Frontal cortex (tissue), 4 donors: Measurements from ENCODE around the gene STK26. TPM values are rescaled to one million over a fixed set of nuclear protein-coding genes. Genes with fewer than 3 reads are reported as not detected.
"Not testable (repeated sequence)": the region's sequence is repeated elsewhere in the genome, so short reads cannot be mapped to it uniquely, and the experiment has no call there.

Source experiments
- DNase-seq, 2 donors: peaks; one replicate each; pipeline ENCODE4 v3.0.0; 2012; ENCODE audit warnings: low spot score in 2 of 2
- FAIRE-seq: peaks from 2 replicates; lab custom pipeline; 2012; peaks lifted over from hg19 to GRCh38; lab: Jason Lieb, UNC
- total RNA-seq: library from RNA; depleted of rRNA; stranded (reverse); fragments of >200 nt; gene quantifications from one replicate; pipeline ENCODE4 v1.2.3, GENCODE V29; 2014
- donor health status: control.
- donor health status: control.
- donor health status: control.

Gene STK26
- total RNA-seq, 1 donor from 2014 or later = 0.82 TPM

DNA sequence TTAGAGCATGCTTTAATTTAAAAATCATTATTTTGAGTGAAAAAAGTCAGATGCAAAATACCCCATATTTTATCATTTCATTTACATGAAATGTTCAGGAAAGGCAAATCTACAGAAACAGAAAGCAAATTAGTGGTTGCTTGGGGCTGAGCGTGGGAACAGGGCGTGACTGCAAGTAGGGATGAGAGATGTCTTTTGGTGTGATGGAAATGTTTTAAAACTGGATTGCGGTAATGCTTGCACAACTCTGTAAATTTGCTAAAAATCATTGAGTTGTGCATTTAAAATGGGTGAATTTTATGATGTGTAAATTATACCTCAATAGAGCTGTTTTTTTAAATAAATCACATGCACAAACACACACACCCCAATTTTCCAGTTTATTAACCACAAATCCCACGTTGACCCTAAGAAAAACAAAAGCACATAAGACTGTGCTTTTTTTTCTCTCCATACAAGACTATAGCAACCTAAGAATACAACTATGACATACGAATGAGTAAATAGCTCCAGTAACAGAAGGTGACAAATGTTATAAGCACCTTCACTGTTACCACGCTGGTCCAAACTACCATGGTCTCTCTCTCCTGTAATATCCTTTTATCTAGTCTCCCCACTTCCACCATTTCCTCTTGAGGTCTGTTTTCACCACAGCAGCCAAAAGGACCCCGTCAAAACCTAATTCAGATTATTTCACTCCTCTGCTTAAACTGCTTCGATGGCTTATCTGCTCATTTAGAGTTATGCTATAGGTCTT is 67.5 kb downstream of the STK26 start:
- FAIRE-seq (no peak), DNase-seq (no peak)

DNA sequence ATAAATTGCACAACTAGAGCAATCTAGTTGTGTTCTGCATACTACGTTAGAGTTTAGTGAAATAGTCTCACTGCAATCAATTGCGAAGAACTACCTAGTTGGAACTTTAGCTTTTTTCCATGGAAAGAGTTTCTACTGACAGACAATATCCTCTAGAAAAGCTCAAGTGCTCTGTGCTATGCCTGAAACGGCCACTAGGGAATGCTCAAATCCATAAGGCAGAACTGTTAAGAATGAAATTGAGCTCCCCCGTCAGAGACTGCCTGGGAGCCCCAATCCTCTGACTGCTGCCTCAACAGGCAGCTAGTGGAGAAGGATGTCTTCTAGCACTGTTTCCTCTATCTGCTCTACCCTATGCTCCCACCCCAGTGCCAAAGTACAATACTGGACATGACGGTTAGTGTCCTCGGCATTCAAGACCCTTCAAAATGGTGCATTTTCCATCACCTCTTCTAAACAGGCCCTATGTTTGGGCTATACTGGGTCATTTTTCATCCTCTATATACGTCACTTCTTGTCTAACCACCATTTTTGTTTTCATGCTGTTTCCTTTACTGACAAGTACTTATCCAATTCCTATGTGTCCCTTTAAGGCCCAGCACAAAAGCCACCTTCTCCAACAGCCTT is 69.5 kb downstream of the STK26 start:
- DNase-seq (peak; percentile 4), FAIRE-seq (no peak)

DNA sequence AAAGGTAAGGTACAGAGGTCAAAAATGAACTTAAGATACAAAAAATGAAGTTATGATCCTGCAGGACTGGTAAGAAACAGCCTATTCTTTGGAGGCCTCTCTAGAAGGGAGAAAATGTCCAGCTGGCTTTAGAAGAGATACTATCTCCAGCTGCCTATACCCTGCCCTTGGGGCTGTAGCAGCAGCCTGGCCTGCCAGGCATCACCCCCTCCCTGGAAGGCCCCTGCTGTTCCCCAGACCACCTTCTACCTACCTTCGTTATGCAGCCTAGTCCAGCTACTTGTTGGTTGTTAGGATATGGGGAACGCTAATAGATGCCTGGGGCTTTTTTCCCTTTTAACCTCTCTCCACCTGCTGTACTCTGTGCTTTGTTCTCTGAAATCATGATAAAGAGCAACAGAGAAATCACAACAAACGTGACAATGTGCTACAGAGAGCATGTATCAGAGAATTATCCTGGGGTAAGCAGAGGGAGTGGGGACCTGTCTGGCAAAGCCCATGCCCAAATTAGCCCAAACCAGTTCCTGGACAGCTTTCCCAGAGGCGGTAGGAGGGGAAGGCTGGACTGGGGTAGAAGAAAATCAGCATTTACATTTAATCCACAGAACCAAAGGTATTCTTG is 70.2 kb downstream of the STK26 start:
- no peak for FAIRE-seq
- DNase-seq = no peak

DNA sequence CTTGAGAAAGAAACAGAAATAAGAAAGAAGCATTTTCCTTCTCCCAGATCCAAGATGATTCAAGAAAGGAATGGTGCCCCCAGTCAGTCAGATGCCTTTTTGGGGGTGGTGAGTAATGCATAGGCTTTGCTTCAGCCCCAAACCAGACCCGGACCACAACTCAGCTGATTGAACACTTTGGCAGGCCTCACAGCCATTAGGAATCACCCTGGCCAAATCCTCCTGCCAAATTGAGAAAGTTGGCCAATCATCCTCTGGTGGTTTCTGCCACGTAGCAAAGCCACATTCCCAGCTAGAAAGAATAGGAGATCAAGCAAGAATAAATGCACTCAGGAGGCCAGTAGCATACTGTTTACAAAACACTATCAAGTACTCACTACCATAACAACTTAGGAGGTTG is 71.1 kb downstream of the STK26 start:
- FAIRE-seq = no peak
- no peak for DNase-seq

DNA sequence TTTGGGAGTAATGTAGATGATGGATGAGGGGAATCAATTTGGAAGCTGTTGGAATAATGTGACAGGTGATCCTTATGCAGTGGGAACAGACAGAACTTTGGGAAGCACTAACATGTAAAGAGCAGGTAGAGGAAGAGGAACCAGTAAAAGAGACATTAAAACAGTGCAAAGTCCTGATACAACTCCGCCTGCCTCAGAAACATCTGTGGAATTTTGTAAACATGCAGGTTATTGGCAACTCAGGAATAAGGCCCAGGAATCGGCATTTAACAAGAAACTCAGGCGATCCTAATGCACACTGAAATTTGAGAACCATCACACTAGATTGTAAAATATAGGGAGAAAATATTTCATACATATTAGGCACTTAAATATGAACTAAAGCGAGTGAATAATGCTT is 75.6 kb downstream of the STK26 start:
- FAIRE-seq, DNase-seq: not testable (repeated sequence)

DNA sequence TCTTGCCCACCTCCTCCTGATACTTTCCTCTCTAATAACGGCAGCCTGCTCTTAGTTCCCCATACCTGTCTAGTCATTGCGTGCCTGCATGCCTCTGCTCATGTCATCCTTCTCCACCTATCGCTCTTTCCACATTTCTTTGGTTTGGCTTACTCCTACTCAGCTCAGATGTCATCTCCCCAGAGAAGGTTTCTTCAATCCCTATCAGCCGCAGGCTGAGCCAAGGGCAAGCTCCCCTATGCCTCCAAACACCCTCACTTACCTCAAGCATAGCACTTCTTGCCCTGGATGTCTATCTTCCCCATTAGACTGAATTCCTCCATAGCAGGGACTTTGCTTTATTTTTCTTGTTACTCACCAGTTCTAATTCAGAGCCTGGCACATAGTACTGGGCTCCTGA is 78.1 kb downstream of the STK26 start:
- FAIRE-seq (no peak), DNase-seq (no peak)

DNA sequence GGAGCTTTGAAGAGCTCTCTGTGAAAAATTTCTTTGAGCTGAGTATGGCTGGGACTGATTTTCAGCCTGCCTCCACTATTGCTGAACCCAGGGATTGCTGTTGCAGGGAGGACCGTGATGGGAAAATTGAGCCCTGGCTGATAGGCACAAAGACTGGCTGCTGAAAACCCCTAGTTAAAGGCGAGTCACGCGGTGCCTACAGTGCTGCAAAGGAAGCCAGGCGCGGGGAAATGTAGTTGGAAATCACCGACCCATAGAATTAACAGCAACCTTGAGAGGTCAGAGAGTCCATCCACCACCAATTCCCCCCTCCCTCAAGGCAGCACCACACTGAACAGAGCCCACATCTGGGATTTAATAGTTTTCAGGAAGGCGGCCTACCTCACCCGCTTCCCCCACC is 78.7 kb downstream of the STK26 start:
- no peak for FAIRE-seq
- no peak for DNase-seq

DNA sequence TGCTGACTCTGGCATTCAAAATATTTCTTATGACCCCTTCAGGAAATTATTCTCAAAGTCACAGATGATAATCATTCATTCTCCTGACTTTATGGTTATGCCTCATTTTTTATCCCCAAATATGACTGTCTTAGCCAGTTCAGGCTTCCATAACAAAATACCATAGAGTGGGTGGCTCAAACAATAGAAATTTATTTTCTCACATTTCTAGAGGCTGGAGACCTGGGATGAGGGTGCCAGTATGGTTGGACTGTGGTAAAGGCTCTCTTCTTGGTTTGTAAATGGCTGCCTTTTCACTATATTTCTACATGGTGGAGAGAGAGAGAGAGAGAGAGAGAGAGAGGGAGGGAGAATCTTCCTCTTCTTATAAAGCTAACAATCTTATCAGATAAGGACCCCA is 84.2 kb downstream of the STK26 start:
- DNase-seq (no peak), FAIRE-seq (no peak)

DNA sequence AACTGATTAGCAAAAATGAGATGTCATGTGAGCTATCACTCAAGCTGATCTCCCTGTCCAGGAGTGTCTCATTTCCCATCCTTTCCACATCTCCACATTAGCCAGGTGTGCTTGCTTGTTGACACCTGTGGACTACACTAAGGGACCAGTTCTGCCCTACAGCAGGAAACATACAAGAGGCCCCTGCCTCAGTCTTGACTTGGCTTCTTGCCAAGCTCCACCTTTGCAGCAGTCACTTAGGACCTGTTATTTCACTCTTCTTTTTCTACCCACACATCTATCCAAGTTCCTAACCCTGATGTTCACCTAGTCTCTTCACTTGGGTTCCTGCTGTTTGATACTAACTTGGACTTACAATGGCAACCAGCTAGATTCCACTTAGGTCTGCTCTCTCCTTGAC is 91.5 kb downstream of the STK26 start:
- DNase-seq (no peak), FAIRE-seq (no peak)

DNA sequence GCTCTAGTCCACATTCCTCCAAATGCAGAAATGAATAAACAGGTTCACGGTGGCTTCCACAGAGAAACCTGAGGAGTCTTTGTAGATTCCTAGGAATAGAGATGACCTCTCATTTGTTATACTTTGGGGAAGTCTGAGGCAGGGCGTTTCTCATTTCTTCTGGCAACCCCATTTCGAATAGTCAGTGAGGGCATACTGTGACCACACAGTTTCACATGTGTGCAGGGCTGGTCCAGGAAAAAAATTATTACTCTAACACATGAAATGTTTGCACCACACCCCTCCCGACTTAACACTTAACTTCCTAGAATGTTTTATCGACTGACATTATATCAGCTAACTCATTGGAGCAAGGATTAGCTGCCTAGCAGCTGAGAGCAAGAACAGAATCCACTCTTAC is 92.7 kb downstream of the STK26 start:
- DNase-seq = no peak
- no peak for FAIRE-seq

DNA sequence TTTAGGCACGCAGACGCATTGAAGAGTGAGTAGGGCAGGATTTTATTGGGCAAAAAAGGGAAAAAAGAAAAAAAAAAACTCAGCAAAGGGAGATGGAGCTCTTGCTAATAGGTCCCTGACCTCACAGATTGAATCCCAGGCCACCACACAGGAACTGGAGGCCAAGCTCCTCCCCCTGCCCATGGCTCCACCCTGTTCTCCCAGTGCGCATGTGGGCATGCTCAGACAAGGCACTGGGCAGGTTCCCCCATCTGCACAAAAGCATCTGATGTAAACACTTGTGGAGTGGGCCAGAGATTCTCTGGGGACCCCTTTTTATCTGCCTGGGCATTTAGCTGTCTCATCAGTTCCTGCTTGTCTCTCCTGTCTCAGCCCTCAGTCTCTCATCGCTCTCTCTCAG is 95.3 kb downstream of the STK26 start:
- no peak for DNase-seq
- no peak for FAIRE-seq

DNA sequence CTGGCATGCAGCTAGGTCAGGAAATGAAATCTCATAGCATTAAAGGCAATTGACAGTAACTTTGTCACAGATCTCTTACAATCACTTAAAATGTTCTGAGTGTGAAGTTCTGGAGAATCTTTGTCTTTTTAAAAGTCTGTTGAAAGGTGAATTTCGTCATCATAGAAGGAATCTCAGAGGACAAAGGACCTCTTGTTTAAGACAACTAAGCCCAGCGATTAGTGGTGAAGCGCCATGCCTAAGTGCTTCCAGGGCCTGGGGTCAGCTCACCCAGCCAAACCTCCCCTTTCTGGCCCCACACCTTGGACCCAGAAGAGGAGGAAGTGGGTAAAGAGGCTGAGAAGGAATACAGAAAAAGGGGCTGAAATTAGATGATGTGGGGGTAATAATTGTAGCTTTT is 96.2 kb downstream of the STK26 start:
- FAIRE-seq (no peak), DNase-seq (no peak)

DNA sequence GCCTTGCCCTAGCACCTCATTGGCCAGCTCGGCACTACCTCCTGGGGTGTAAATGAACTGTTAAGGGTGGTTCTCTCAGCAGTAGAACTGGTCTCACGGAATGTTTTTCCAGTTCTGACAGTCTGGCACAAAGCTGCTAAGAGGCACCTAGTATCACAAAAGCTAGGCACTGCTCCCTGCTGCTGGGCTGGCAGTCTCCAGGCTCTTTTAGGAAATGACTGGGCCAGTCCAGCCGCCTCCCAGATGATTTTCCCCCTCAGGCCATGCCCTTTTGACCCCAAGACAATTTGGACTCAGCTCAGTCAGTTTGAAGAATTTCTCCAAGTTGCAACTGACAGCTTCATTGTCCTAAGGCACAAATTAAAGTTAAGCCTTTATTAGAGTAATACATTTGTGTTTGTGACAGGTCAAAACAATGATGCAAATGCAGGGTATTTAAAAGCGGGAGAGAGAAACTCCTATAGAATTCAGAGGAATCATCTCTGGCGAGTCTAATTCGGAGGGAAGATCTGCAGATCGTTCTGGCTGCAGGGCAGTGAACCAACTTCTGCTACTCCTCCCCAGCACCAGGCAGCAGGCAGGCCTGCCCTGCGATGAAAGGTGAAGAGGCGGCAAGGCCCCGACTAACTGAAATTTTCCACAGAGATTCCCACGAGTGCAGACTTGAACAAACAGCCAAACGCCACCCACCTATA is 96.9 kb downstream of the STK26 start:
- FAIRE-seq = no peak

DNA sequence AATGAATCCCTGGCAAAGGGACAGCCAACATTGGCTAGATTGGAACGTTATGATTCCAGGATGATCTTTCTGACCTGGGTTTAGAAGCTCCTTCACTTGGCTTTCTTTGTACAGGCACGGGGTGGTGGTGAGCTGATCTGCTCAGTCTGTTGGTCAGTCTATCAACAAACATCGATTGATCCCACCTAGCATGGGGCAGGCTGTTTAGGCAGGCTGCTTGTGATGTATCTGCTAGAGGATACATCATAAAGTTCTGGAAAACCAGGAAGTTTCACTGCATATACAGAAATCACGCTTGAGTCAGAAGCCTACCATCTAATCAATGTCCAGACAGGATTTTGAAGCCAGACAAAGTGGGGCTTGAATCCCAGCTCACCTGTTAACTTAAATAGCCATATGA is 97.8 kb downstream of the STK26 start:
- DNase-seq (no peak), FAIRE-seq (no peak)

More for the DNA sequence above, 96.9 kb downstream of the STK26 start:
- no peak for DNase-seq

Other genes starting within 250 kb of the STK26 start
- gene FRMD7, start 104.7 kb downstream of the STK26 start, total RNA-seq = 0.41 TPM
- gene RAP2C, start 196.1 kb downstream of the STK26 start, total RNA-seq = 13.9 TPM